ENCODE results near the gene TUBB.

Gene TUBB

DNA sequence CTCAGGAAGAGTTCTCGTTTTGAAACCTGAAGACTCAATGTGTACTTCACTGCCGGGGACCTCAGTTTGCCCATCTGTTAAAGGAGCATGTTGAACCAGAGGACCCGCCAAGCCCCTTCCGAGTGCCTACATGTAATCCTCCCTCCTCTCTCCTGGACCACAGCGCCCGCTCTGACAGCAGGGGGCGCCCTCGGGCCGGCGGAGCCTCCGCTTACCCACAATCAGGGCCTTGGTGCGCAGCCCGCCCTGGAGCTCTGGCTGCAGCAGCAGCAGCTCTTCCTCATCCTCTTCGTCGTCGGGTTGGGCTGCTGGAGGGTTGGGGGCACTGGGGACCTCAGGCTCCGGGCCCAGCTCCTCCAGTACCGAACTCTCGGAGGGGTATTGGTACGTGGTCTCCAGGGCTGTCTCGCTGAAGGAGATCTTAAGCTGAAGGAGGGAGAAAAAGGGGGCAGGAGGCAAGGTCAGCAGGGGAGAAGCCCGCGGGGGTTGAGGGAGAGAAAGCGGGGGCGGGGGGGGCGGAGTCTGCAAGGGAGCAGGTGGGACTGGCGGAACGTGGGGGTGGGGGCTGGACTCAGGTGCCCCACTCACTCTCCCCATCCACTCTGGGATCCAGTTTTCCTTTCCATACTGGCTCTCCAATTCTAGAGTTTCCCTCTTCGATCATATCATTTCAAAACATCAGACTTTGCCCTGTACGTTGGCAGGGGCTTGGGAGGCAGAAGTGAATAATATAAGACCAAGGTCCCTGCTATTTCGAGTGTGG is 41.0 kb upstream of the TUBB start:
- DNase-seq (ENCODE audit: low read depth), result peak; percentile 90
- TF ChIP-seq, protein P1, sequence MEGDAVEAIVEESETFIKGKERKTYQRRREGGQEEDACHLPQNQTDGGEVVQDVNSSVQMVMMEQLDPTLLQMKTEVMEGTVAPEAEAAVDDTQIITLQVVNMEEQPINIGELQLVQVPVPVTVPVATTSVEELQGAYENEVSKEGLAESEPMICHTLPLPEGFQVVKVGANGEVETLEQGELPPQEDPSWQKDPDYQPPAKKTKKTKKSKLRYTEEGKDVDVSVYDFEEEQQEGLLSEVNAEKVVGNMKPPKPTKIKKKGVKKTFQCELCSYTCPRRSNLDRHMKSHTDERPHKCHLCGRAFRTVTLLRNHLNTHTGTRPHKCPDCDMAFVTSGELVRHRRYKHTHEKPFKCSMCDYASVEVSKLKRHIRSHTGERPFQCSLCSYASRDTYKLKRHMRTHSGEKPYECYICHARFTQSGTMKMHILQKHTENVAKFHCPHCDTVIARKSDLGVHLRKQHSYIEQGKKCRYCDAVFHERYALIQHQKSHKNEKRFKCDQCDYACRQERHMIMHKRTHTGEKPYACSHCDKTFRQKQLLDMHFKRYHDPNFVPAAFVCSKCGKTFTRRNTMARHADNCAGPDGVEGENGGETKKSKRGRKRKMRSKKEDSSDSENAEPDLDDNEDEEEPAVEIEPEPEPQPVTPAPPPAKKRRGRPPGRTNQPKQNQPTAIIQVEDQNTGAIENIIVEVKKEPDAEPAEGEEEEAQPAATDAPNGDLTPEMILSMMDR (IDR thresholded peaks at IDR 0.05; ENCODE audit: low read depth, low read length), result peak; percentile 96
- TF ChIP-seq MYC (IDR thresholded peaks at IDR 0.05; ENCODE audit: low read depth, low read length), result no peak
- H3K4me3 ChIP-seq (ENCODE audit: low read depth, low read length), result peak overlapping the region; percentile 37

DNA sequence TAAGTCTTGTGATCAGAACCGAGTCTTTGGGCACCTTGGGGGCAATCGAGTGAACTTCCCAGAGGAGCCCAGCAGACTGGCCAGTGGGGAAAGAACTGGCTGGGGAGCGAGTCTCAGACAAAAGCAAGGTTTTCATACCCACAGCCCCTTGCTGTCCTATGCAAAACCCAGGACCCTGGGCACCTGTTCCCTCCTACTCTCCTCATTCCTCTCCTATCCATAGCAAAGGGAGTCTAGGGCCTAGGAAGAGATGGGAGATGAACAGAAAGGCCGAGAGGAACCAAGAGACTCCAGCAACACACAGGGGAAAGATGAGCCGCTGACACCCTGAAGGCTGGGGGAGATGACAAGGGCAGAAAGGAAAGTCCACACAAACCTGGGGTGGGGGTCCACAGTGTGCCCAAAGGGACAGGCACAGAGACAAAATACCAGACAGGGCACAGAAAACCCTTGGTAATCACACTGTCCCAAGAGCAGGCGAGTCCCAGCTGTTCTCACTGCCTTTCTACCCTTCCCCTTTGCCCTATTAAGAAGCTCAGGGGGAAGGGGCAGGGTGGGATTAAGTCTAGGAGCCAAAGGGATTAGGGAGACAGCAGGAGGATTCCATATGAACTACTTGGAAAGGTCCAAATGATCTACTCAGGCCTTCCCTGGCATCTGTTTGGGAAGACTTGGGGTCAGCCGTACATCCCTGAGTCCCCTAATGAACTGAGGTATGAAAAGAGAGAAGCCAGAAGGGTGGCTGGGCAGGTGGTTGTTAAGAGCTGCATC is 40.2 kb upstream of the TUBB start:
- H3K4me3 ChIP-seq (ENCODE audit: low read depth, low read length), result peak overlapping the region; percentile 41
- no peak for TF ChIP-seq MYC (IDR thresholded peaks at IDR 0.05; ENCODE audit: low read depth, low read length)
- TF ChIP-seq POLR2A (IDR thresholded peaks at IDR 0.05; ENCODE audit: extremely low read depth, insufficient read length), result no peak
- TF ChIP-seq, protein P2, sequence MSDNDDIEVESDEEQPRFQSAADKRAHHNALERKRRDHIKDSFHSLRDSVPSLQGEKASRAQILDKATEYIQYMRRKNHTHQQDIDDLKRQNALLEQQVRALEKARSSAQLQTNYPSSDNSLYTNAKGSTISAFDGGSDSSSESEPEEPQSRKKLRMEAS (IDR thresholded peaks at IDR 0.05; ENCODE audit: low read depth, low read length), result no peak
- TF ChIP-seq, protein P1 (IDR thresholded peaks at IDR 0.05; ENCODE audit: low read depth, low read length), result no peak
- DNase-seq (ENCODE audit: low read depth), result no peak

DNA sequence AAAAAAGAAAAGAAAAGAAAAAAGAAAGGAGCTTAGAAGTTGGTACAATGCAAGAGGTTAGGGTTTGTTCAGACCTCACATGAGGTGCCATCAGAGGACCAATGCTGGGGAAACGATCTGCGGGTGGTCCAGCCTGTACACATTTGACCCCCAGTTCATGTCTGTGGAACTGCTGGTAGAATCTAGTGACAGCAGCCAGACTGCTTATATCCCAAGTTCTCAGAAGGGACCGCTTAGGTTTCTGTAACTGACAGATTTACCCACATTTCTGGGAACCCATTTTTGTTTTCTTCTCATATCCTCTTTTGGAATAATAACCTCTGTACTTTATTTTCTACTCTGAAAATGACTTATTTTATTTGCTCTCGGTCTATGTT is 38.4 kb upstream of the TUBB start:
- peak overlapping the region; percentile 78 for H3K4me3 ChIP-seq (ENCODE audit: low read depth, low read length)
- TF ChIP-seq, protein P2 (IDR thresholded peaks at IDR 0.05; ENCODE audit: low read depth, low read length), result no peak
- TF ChIP-seq MYC (IDR thresholded peaks at IDR 0.05; ENCODE audit: low read depth, low read length) (no peak), POLR2A (IDR thresholded peaks at IDR 0.05; ENCODE audit: extremely low read depth, insufficient read length) (no peak)
- TF ChIP-seq, protein P1 (IDR thresholded peaks at IDR 0.05; ENCODE audit: low read depth, low read length), result no peak
- no peak for DNase-seq (ENCODE audit: low read depth)

DNA sequence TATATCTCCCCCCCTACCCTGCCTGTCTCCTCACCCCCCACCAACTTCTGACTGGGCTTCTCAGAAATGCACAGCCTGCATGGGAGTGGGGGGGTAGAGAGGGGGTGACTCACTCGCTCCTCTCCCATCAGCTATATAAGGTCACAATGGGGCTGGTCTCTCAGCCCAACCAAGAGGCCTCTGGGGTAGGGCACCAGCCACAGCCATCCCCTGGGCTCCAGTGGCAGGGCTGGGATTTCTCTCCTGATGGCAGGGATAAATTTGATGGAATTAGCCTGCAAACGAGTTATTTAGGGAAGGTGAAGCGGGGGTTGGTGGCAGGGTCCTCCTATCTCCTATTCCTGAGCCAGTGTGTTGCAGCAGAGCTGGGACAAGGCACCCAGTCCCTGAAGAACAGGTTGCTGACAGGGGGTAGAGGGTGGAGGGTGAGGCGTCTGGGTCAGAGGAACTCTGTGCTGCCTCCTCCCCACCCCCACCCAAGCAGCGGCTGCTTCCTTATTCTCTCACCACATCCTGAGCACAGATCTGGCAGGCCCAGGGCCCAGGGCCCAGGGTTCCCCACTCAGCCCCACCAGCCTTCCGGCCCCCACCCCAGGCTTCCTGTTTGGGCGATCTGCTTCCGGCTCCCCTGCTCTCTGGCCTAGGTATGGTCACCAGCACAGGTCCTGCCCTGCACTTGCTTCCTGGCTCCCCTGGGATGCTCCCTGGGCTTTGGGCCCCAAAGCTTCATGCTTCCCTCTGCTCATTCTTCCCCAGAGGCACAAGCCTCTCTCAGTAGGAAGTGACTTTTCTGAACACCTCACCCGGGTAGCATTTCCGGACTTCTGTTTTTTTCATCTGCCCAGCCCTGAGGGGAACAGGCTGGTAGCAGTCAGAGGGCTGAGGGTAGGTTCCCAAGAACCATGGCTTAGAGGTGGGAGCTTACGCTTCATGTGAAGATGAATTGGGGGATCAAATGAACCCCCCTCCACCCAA is 37.7 kb upstream of the TUBB start:
- peak; percentile 66 for TF ChIP-seq MYC (IDR thresholded peaks at IDR 0.05; ENCODE audit: low read depth, low read length)
- TF ChIP-seq, protein P2 (IDR thresholded peaks at IDR 0.05; ENCODE audit: low read depth, low read length), result peak; percentile 3
- TF ChIP-seq, protein P1 (IDR thresholded peaks at IDR 0.05; ENCODE audit: low read depth, low read length), result no peak
- peak; percentile 98 for DNase-seq (ENCODE audit: low read depth)
- H3K4me3 ChIP-seq (ENCODE audit: low read depth, low read length), result peak overlapping the region; percentile 78

DNA sequence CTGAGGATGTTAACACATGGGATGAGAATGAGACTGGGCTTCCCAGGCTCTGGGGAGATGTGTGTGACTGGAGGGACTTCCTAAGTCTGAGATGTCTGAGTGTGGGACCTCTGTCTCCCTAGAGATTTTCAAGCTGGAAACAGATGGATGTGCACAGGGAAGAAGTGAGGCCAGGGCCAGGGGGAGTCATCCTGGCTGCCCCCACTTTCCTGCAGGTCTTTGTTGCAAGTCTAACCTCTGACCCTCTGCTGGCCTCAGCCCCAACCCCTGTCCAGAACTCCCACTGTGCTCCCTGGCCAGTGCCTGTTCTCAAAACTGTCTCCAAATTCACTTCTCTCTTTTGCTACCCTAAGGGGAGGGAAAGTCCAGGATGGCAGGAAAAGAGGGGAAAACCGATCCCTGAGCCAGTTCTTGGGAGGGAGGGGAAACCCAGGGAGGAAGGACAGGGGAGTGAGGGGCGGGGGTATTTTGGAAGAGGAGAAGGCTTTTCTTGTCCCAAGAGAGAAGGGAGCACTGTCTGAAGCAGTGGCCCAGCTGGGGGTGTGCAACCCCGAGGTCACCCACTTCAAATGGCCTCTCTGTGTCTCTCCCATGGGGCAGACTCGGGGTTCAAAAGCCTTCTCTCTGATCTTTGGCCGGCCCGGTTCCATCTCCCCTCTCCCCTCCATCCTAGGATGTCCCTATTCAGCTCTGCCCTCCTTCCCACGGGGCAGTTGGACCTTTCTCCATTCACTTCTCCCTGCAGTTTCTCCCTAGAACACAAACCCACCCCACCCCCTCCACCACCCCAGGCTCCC is 36.8 kb upstream of the TUBB start:
- no peak for TF ChIP-seq MYC (IDR thresholded peaks at IDR 0.05; ENCODE audit: low read depth, low read length)
- TF ChIP-seq POLR2A (IDR thresholded peaks at IDR 0.05; ENCODE audit: extremely low read depth, insufficient read length), result no peak
- TF ChIP-seq, protein P2 (IDR thresholded peaks at IDR 0.05; ENCODE audit: low read depth, low read length), result no peak
- TF ChIP-seq, protein P1 (IDR thresholded peaks at IDR 0.05; ENCODE audit: low read depth, low read length), result no peak
- peak overlapping the region; percentile 78 for H3K4me3 ChIP-seq (ENCODE audit: low read depth, low read length)
- peak; percentile 32 for DNase-seq (ENCODE audit: low read depth)
